DND-41 (cell line): Measurements from ENCODE around the gene RTCB.

Experiments
- ATAC-seq: fragments of 200-7000 bp; cut with Tn5 transposase; 3 replicates; pipeline ENCODE4 v1.9.1; 2021; ENCODE audit warnings: low read depth; ENCODE audit not compliant: insufficient read depth
- DNase-seq: peaks from one replicate; pipeline ENCODE4 v3.0.0-alpha.2; 2020
- H2AFZ ChIP-seq: 2 replicates; pipeline ENCODE4 v1.6.0; 2012; ENCODE audit warnings: low read depth, low read length
- H3K27ac ChIP-seq: 2 replicates; pipeline ENCODE4 v1.5.1; 2012; ENCODE audit warnings: low read length, inconsistent platforms
- H3K27me3 ChIP-seq: fragments of 200-600 bp; sonication (generic); 2 replicates; pipeline ENCODE4 v1.6.0; 2012; ENCODE audit warnings: low read length, mild to moderate bottlenecking, inconsistent platforms; ENCODE audit not compliant: insufficient read depth, poor library complexity
- H3K36me3 ChIP-seq: 2 replicates; pipeline ENCODE4 v1.5.1; 2012; ENCODE audit warnings: low read length, inconsistent platforms; ENCODE audit not compliant: insufficient read depth
- H3K4me1 ChIP-seq: 2 replicates; pipeline ENCODE4 v1.5.1; 2012; ENCODE audit warnings: mild to moderate bottlenecking, low read length; ENCODE audit not compliant: insufficient read depth
- H3K4me2 ChIP-seq: 2 replicates; pipeline ENCODE4 v1.6.0; 2012; ENCODE audit warnings: mild to moderate bottlenecking, moderate library complexity, low read length, inconsistent platforms; ENCODE audit not compliant: insufficient read depth
- H3K4me3 ChIP-seq, 2 experiments: fragments of 200-600 bp in 1 of 2; shearing (Covaris generic) in 1 of 2; 2 replicates each; pipeline ENCODE4 v1.5.1; 2012 to 2016; ENCODE audit warnings: inconsistent platforms in 2 of 2, low read length in 2 of 2, mild to moderate bottlenecking in 2 of 2, low read depth in 1 of 2, moderate library complexity in 1 of 2
- H3K79me2 ChIP-seq: 2 replicates; pipeline ENCODE4 v1.6.0; 2012; ENCODE audit warnings: low read length, inconsistent platforms; ENCODE audit not compliant: insufficient read depth
- H3K9ac ChIP-seq: 2 replicates; pipeline ENCODE4 v1.6.0; 2012; ENCODE audit warnings: low read depth, mild to moderate bottlenecking, inconsistent platforms, low read length, moderate library complexity
- H3K9me3 ChIP-seq: 2 replicates; pipeline ENCODE4 v1.5.1; 2012; ENCODE audit warnings: low read length, moderate library complexity, mild to moderate bottlenecking, inconsistent platforms; ENCODE audit not compliant: insufficient read depth, severe bottlenecking
- H4K20me1 ChIP-seq: 2 replicates; pipeline ENCODE4 v1.6.0; 2012; ENCODE audit warnings: low read length; ENCODE audit not compliant: insufficient read depth
- EZH2 ChIP-seq: IDR thresholded peaks from 3 replicates; pipeline ENCODE4 v1.6.1; 2012; ENCODE audit warnings: borderline replicate concordance, low read depth, mild to moderate bottlenecking, moderate library complexity, low read length, inconsistent platforms; ENCODE audit not compliant: severe bottlenecking
- TF ChIP-seq, protein P1 (sequence below): IDR thresholded peaks from 2 replicates; pipeline ENCODE4 v1.5.1; 2012; ENCODE audit warnings: borderline replicate concordance, low read length, moderate library complexity, mild to moderate bottlenecking; ENCODE audit not compliant: poor library complexity, severe bottlenecking; ENCODE audit errors: extremely low read depth

RTCB gene

DNA sequence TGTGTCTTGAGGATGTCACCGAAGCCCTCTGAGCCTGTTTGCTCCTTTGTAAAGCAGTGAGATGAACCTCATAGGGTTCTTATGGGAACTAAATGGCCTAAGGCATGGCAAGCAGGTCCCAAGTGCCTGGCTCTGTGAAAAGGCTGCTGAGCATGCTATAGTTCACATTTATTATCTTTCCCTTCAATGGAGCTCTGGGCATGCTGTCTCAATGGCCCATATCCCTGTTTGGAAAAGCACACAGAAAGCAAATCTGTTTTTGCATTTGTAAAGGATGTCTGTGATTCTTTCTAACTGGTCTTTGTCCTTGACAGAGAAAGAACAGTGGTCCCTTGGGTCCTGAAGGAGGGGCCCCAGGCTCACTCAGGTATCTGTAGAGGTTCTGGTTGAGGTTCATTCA, 26.4 kb downstream of the RTCB start:
- Histone ChIP-seq H3K4me2 (no peak overlapping the region), H3K4me1 (no peaks in the 10 kb centered on the region), H2AFZ (no peak overlapping the region), H3K27ac (no peak overlapping the region), H4K20me1 (no peaks in the 10 kb centered on the region; the same call in 1 of the 2 replicates), H3K36me3 (peaks cover 48% of the 10 kb centered on the region), H3K27me3 (no peaks in the 10 kb centered on the region), H3K4me3 (no peak overlapping the region), H3K79me2 (no peaks in the 10 kb centered on the region), H3K9me3 (no peaks in the 10 kb centered on the region), H3K9ac (no peak overlapping the region)
- DNase-seq (no peak), ATAC-seq (no peak)
- TF ChIP-seq, protein P1, sequence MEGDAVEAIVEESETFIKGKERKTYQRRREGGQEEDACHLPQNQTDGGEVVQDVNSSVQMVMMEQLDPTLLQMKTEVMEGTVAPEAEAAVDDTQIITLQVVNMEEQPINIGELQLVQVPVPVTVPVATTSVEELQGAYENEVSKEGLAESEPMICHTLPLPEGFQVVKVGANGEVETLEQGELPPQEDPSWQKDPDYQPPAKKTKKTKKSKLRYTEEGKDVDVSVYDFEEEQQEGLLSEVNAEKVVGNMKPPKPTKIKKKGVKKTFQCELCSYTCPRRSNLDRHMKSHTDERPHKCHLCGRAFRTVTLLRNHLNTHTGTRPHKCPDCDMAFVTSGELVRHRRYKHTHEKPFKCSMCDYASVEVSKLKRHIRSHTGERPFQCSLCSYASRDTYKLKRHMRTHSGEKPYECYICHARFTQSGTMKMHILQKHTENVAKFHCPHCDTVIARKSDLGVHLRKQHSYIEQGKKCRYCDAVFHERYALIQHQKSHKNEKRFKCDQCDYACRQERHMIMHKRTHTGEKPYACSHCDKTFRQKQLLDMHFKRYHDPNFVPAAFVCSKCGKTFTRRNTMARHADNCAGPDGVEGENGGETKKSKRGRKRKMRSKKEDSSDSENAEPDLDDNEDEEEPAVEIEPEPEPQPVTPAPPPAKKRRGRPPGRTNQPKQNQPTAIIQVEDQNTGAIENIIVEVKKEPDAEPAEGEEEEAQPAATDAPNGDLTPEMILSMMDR: no peak
- TF ChIP-seq EZH2: no peak

DNA sequence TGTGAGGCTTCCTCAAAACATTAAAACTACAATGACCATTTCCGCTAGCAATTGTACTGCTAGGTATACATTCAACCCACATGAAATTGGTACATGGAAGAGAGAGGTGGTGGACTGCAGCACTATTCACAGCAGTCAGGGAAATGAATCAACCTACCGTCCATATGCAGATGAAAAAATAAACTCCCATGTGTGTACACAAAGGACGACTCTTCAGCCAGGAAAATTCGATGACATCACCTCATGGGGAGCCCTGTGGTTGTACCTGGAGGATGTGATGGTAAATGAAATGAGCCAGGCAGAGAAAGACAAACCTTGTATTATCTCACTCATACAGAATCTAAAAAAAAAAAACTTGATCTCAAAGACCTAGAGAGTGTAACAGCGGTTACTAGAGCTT, 31.1 kb downstream of the RTCB start:
- Histone ChIP-seq H3K4me1 (no peaks in the 10 kb centered on the region), H2AFZ (no peak overlapping the region), H3K9ac (no peak overlapping the region), H3K4me3 (no peak overlapping the region), H3K9me3 (no peaks in the 10 kb centered on the region), H3K36me3 (peaks cover 7% of the 10 kb centered on the region; the same call in 1 of the 2 replicates), H3K79me2 (no peaks in the 10 kb centered on the region), H3K4me2 (no peak overlapping the region), H3K27ac (no peak overlapping the region), H3K27me3 (no peaks in the 10 kb centered on the region), H4K20me1 (no peaks in the 10 kb centered on the region; the same call in 1 of the 2 replicates)
- ATAC-seq (no peak), DNase-seq (no peak)
- TF ChIP-seq, protein P1: no peak
- TF ChIP-seq EZH2: no peak

DNA sequence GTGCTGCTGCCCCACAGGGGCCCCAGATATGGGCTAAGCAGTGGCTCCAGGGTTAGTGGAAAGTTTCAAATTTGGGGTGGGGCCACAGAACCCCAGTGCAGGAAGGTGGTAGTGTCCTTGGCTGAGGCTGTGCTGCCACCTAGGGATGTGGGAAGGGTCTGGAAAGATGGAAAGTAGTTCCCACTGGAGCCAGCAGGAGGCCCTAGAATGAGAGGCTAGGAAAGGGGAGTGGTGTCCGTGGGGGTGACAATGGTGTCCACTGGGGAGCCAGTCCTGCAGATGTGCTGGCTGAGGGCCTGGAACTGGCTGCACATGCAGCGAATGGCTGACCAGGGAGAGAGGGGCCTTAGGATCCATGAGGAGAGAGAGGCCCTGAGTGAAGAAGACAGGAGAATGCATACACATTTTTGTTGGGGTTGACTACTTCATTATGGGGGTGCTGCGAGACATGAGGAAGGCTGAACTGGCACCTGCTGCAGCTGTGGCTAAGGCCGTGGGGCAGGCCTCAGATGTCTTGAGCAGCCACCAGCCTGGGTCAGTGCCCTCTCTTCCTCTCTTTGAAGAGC, 33.3 kb downstream of the RTCB start:
- H3K27ac ChIP-seq: no peak overlapping the region
- no peak for TF ChIP-seq EZH2
- TF ChIP-seq, protein P1: peak; percentile 63
- ATAC-seq (0 out of 3 replicates have a peak, but pooled peaks have one; percentile 29), DNase-seq (peak; percentile 27)
- no peak overlapping the region for H3K9ac ChIP-seq
- no peaks in the 10 kb centered on the region for H3K79me2 ChIP-seq
- no peaks in the 10 kb centered on the region for H3K27me3 ChIP-seq
- no peak overlapping the region for H2AFZ ChIP-seq
- H3K9me3 ChIP-seq: no peaks in the 10 kb centered on the region
- no peaks in the 10 kb centered on the region for H4K20me1 ChIP-seq
- no peaks in the 10 kb centered on the region for H3K4me1 ChIP-seq
- no peaks in the 10 kb centered on the region for H3K36me3 ChIP-seq
- H3K4me3 ChIP-seq: no peak overlapping the region
- no peak overlapping the region for H3K4me2 ChIP-seq
